Measurements from ENCODE around the gene CUX1.

DNA sequence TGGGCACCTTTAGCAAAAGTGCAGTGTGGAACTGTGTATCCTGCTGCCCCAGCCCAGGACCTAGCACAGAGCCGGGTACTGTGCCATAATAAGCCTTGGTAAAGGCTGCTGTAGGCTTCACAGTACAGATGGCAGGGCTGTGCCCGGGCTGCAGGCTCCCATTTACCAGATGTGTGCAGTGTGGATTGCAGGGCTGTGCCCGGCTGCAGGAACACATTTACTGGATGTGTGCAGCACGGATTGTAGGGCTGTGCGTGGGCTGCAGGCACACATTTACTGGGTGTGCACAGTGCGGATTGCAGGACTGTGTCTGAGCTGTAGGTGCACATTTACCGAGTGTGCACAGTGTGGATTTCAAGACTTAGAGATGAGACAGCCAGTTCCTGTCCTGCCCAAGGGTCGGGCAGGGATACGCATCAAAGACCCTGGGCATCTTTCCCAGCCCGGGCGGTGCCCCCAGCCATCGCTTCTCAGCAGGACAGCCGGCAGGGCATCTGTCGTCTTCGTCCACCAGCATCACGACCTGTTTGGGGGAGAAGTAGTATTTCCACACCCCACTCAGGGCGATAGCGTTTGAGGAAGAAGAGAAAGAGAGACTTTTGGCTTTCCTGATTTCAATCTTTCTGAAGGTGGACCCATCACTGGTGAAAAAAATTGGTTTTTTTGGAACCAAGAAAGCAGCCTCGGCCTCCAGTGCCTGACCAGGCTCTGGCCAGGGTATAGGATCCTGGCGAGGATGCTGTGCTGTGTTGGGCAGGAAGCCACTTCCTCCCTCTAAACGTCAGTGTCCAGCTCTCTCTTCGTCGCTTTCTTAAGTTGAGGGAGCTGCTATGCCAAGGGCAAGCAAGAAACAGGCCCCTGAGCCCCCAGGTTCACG is 180.8 kb downstream of the CUX1 start:
- TF ChIP-seq FOXA1 (IDR thresholded peaks at IDR 0.05): no peak
- no peak for TF ChIP-seq FOXA1 (CRISPR knock-in tag; IDR thresholded peaks at IDR 0.05)
- TF ChIP-seq ZNF639 (CRISPR knock-in tag; conservative IDR thresholded peaks at IDR 0.05): no peak
- TF ChIP-seq ARNT (IDR thresholded peaks at IDR 0.05): no peak
- TF ChIP-seq ZBTB2 (CRISPR knock-in tag; IDR thresholded peaks at IDR 0.05; ENCODE audit: low read depth): no peak
- no peak for TF ChIP-seq ZNF20 (CRISPR knock-in tag; IDR thresholded peaks at IDR 0.05)
- TF ChIP-seq, protein P1, sequence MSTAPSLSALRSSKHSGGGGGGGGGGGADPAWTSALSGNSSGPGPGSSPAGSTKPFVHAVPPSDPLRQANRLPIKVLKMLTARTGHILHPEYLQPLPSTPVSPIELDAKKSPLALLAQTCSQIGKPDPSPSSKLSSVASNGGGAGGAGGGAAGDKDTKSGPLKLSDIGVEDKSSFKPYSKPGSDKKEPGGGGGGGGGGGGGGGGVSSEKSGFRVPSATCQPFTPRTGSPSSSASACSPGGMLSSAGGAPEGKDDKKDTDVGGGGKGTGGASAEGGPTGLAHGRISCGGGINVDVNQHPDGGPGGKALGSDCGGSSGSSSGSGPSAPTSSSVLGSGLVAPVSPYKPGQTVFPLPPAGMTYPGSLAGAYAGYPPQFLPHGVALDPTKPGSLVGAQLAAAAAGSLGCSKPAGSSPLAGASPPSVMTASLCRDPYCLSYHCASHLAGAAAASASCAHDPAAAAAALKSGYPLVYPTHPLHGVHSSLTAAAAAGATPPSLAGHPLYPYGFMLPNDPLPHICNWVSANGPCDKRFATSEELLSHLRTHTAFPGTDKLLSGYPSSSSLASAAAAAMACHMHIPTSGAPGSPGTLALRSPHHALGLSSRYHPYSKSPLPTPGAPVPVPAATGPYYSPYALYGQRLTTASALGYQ (CRISPR knock-in tag; IDR thresholded peaks at IDR 0.05): no peak
- no peak for TF ChIP-seq RXRA (CRISPR knock-in tag; IDR thresholded peaks at IDR 0.05)
- no peak for TF ChIP-seq ELF3 (CRISPR knock-in tag; IDR thresholded peaks at IDR 0.05)
